Measurements from ENCODE around the gene DIP2C.

- TF ChIP-seq HMGXB4 (CRISPR knock-in tag; IDR thresholded peaks at IDR 0.05) (no peak), SMAD4 (CRISPR knock-in tag; IDR thresholded peaks at IDR 0.05) (no peak), ESRRA (CRISPR knock-in tag; IDR thresholded peaks at IDR 0.05; ENCODE audit: borderline replicate concordance) (no peak), IRF1 (CRISPR knock-in tag; IDR thresholded peaks at IDR 0.05) (no peak), CREM (CRISPR knock-in tag; IDR thresholded peaks at IDR 0.05) (no peak), MAX (CRISPR knock-in tag; IDR thresholded peaks at IDR 0.05) (no peak), NR2C2 (CRISPR knock-in tag; IDR thresholded peaks at IDR 0.05) (no peak)
Observed at GRCh38 chr10:331186-331585, 358.3 kb downstream of the DIP2C start.

All from WTC11 (cell line).